ENCODE results near the gene CADPS.

The CADPS gene

GRCh38 chr3:62500556-62501288, 374.5 kb downstream of the CADPS start:
- no peak for DNase-seq (ENCODE audit: low spot score)

DNA sequence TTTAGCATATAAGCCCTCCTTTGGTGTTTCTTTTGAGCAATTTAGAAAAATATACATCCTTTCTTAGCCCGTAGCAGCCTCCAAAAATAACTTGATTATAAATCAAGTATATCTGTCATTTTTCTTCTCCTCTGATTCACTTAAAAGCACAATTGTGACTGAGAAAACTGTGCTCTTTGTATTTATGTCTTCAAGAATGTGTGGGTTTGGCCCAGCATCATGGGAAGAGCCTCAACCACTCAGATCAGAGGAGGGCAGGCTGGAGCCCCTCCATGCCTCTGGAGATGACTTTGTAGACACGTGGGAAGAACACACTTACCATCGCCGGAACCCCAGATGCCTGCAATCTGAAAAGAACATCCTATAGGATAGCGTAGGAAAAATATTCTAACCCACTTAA, 378.1 kb downstream of the CADPS start:
- DNase-seq (ENCODE audit: low spot score): no peak

GRCh38 chr3:62496503-62496902, 378.7 kb downstream of the CADPS start:
- no peak for DNase-seq (ENCODE audit: low spot score)

DNA sequence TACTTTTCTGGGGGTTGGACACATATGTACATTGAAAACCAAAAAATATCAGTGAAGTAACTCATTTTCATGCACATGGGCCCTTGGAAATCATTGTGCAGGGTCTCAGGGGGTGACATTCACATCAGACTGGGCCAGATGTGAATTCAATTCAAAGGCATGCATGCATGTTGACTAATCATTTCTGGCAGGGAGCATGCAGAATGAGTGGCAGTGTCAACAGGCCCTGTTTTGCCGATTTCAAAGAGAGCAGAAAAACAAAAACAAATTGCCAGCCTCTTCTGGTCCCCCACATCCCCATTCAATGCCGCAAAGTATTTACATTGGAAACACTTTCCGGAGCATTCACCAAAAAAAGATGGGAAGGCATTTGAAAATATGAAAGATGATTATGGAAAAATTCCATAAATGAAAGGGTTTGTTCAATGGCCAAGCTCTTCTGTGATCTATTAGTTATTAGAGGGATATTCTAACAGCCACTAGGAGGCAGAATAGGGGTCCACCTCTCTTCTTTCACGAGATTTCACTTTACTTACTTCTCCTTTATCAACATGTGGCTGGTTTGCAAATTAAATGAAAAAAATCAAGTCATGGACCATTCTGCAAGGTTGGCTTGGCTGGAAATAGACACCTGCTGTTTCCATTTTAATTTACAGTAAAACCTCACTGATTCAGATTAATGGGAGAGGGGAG, 382.0 kb downstream of the CADPS start:
- DNase-seq (ENCODE audit: low spot score): no peak

GRCh38 chr3:62482961-62483360, 392.3 kb downstream of the CADPS start:
- no peak for DNase-seq (ENCODE audit: low spot score)

DNA sequence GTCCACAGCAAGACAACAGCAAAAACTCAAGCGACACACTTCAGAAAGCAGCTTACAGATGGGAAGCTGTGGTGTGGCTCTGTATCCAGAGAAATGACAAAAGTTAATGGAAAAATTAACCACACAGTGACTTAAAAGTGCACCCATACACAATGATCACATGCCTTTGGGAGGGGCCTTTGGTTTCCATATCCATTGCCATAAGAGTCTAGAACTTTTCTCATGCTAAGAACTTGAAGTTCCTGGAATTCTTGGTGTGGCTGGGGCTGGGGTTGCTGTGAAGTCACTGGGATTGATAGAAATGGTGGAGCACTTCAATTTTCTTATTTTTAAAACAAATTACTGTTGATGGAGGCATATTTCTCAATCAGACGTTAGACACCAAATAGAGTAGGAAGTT, 393.3 kb downstream of the CADPS start:
- DNase-seq (ENCODE audit: low spot score): no peak

DNA sequence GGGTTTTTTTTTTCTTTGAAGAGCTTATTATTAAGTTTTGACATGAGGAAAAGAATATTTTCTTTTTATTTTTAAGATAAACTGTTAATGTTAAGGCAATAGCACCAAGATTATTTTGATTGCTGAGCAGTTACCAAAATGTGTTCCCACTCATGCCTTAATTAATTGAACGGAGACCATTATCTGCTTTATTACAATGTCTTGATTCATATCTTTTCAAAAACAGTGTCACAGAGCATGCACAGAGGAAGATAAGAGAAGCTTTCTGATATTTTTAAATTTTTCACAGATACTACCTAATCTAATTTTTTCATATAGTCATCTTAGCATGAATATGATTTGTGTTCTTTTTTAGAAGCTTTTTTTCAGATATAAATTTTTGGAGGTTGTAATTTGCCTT, 395.2 kb downstream of the CADPS start:
- DNase-seq (ENCODE audit: low spot score): no peak

GRCh38 chr3:62479326-62479725, 395.9 kb downstream of the CADPS start:
- no peak for DNase-seq (ENCODE audit: low spot score)

DNA sequence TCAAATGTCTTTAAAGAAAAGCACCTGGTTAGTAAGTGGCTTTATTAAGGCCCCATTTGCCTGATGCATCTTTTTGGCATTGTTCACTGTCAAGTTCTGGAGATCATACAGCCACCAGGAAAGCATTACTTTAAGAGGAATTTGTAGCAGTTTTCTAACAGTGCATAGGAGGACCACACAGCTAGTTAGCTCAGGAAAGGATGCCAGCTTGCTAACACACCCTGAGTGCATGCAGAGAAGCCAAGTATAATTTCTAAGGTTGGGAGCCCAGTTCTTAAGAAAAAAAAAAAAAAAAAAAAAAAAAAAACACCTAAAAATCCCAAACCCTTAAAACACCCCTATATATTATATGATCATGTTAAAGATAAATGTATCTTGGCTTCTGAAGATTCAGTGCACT, 399.9 kb downstream of the CADPS start:
- DNase-seq (ENCODE audit: low spot score): no peak

DNA sequence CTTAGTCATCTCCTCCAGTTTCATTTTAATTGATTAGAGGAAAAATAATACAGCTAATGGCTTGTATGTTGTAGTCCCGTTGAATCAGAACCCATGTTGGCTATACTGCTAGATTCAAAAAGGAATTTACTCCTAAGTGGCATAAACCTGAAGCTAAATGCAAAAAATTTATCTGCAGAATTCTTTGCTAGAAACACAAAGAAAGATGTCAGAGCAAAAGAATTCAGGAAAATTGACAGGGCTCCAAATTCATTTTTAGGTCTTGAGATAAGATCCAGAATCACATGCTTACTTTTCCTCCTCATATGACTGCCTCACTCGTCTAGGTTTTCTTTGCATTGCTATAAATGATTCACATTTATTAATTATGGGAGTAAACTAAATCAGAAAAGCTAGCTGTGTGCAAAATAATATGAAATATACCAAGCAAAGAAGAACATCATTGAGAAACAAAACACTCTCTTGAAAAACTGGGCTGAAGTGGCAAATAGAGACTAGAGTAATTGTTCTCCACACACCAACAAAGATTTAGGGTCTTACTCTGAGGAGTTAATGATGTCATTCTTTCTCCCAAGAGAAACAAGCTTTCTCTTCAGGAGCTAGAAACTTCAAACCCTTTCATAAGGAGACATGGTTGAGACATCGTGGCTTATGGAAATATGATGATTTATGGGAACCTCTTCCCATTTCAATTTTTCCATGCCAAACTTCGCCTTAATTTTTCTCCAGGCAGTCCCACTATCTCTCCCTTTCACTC, 407.1 kb downstream of the CADPS start:
- DNase-seq (ENCODE audit: low spot score): no peak

DNA sequence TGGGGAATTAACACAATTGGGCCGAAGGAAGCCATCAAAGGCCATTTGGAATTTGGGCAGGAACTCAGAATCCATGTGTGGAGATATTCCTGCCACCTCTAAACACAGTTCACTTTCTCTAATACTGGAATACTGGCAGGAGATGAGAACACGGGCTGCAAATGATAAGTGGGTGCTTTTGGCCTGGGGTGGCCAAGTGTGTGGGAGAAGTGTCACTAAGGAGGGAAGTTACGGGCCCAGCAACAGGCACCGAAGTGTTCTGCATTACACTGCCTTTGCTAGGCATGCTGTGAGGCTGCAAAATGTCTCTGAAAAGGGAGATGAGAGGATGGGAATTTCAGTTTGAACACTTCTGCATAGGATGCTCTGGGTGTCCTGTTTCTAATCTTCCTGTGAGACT, 412.4 kb downstream of the CADPS start:
- no peak for DNase-seq (ENCODE audit: low spot score)

- no peak for DNase-seq (ENCODE audit: low spot score)
These were observed 413.0 kb downstream of the CADPS start for GRCh38 chr3:62462104-62462762.

DNA sequence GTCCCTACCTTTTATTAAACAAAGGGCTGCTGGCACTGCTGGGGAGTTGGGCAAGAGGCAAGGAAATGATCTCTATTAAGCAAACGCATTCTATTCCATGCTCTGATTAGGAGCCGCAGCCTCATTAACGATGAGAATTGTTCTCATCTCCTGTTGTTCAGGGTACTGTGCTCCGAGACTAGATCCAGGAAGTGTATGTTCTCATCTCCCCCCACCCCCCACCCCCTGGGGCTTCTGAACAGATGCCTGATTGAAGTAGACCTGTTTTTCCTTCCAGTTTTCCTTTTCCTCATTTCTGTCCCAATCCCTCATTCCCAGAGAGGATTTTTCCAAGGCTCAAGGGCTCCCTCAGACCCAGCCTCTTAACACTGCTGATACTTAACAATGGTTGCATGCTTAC, 420.3 kb downstream of the CADPS start:
- DNase-seq (ENCODE audit: low spot score): no peak

GRCh38 chr3:62453448-62453847, 421.8 kb downstream of the CADPS start:
- no peak for DNase-seq (ENCODE audit: low spot score)

GRCh38 chr3:62451211-62451887, 423.9 kb downstream of the CADPS start:
- DNase-seq (ENCODE audit: low spot score): no peak

GRCh38 chr3:62446337-62446940, 428.8 kb downstream of the CADPS start:
- no peak for DNase-seq (ENCODE audit: low spot score)

GRCh38 chr3:62445275-62445674, 429.9 kb downstream of the CADPS start:
- DNase-seq (ENCODE audit: low spot score): no peak

DNA sequence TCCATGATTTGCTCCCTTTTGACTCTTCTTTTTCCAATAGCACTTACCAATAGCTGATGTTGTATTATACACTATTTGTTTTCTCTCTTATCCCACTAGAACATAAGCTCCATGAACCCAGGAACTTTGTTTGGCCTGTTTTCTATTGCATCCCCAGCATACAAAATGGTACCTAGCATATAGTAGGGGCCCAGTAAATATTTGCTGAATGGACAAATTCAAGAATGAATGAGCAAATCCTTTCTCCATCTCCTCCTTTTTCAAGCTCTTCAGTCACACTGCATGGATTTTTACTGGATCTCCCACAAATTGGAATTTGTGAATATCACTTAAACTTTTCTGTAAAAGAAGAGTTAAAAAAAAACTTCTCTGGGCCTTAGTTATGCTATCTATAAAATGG, 435.2 kb downstream of the CADPS start:
- DNase-seq (ENCODE audit: low spot score): no peak

- no peak for DNase-seq (ENCODE audit: low spot score)
These were observed 435.9 kb downstream of the CADPS start for GRCh38 chr3:62439176-62439813.

DNA sequence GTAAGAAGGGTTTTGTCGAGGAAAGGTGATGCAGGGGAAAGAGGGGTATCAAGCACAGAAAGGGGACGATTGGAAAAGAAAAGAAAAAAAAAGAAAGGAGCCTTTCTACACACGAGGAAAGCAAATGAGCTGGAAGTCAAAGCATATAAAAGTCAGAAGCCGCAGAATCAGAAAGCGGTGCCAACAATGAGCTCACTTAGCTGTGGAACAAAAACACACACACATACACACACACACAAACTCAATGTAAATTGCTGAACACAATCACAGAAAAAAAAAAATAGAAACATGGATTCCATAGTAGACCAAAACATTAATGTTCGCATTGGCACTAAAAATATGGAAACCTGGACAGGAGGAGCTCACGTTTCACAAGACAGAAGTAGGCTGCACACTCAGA, 438.4 kb downstream of the CADPS start:
- DNase-seq (ENCODE audit: low spot score): no peak

DNA sequence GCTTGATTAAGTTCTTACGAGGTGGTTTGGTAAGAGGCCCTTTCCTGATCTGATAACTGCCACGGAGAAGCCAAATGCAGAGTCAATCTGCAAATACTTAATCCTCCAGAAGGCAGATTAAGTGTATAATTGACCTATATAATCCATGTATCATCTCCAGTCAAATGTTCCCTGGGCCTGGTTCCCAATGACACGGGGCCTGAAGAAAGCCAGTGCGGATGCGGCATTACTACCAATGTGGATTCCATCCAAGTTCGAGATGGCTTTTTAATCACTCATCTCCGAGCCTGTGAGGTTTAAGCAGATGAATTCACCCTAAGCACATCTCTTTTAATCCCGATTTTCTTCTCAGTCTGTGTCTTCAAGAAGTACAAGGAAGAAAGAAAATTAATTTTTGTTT, 441.8 kb downstream of the CADPS start:
- no peak for DNase-seq (ENCODE audit: low spot score)

Measured in kidney capillary endothelial cell (primary cell).